Lung (tissue), 12 donors: ENCODE measurements around the gene GAB2. TPM values are rescaled to one million over a fixed set of nuclear protein-coding genes. Genes with fewer than 3 reads are reported as not detected.

Experiments used
- ATAC-seq: fragments of 200-7000 bp; cut with Tn5 transposase; one replicate; pipeline ENCODE4 v1.9.1; 2020; ENCODE audit warnings: moderate number of reproducible peaks; ENCODE audit not compliant: insufficient read depth, low FRiP score
- DNase-seq, 3 donors: peaks; one replicate each; pipeline ENCODE4 v3.0.0-alpha.2; 2013 to 2017
- H3K27ac ChIP-seq, 2 donors: one replicate each; pipeline ENCODE4 v1.5.1; 2013; ENCODE audit warnings: mild to moderate bottlenecking in 2 of 2, moderate library complexity in 2 of 2, control low read depth in 1 of 2, inconsistent platforms in 1 of 2, low read depth in 1 of 2, low read length in 1 of 2
- H3K27me3 ChIP-seq, 3 donors: one replicate each; pipeline ENCODE4 v1.5.1; 2013; ENCODE audit warnings: low read length in 2 of 3; ENCODE audit not compliant: control insufficient read depth in 3 of 3, insufficient read depth in 3 of 3
- H3K36me3 ChIP-seq, 4 donors: one replicate each; pipeline ENCODE4 v1.5.1; 2013; ENCODE audit warnings: low read length in 4 of 4, mild to moderate bottlenecking in 1 of 4, moderate library complexity in 1 of 4; ENCODE audit not compliant: control insufficient read depth in 4 of 4, insufficient read depth in 4 of 4
- H3K4me1 ChIP-seq, 5 donors: one replicate each; pipeline ENCODE4 v1.5.1; 2013; ENCODE audit warnings: low read length in 5 of 5, mild to moderate bottlenecking in 2 of 5, moderate library complexity in 1 of 5; ENCODE audit not compliant: control insufficient read depth in 5 of 5, insufficient read depth in 5 of 5
- H3K4me3 ChIP-seq: one replicate; pipeline ENCODE4 v1.5.1; 2013; ENCODE audit warnings: mild to moderate bottlenecking, control low read depth, moderate library complexity
- H3K9ac ChIP-seq, 2 donors: one replicate each; pipeline ENCODE4 v1.5.1; 2013; ENCODE audit warnings: low read length in 2 of 2, control low read depth in 1 of 2; ENCODE audit not compliant: insufficient read depth in 1 of 2
- H3K9me3 ChIP-seq, 4 donors: one replicate each; pipeline ENCODE4 v1.5.1; 2013; ENCODE audit warnings: low read length in 3 of 4, mild to moderate bottlenecking in 1 of 4, moderate library complexity in 1 of 4; ENCODE audit not compliant: control insufficient read depth in 4 of 4, insufficient read depth in 3 of 4
- WGBS, 2 donors: extraction: QIAGEN DNeasy Blood & Tissue Kit; methylation state at CpG; one replicate each; pipeline ENCODE4 v1.1.7; 2013; 5-methylcytosine and 5-hydroxymethylcytosine counted together
- polyA plus RNA-seq, 2 donors: library from polyadenylated mRNA; stranded (reverse); fragments of 200-250 nt; gene quantifications; one replicate each; pipeline ENCODE4 v1.2.1, GENCODE V29; 2013
- total RNA-seq, 2 donors: library from RNA; depleted of rRNA in 1 of 2; stranded (reverse); fragments of >200 nt in 1 of 2; gene quantifications; one replicate each; pipeline ENCODE4 v1.2.1, GENCODE V29; 2014 to 2021
- TF ChIP-seq, protein P1 (sequence below): IDR thresholded peaks from 2 replicates; pipeline ENCODE4 v1.5.1; 2012; ENCODE audit warnings: mild to moderate bottlenecking; ENCODE audit errors: control extremely low read depth, extremely low read depth
- donor health status: control.
- donor health status: control.
- donor health status: Bipolar disorder and iron deficiency.
- donor health status: healthy.
- donor health status: DM: yes; HTN: yes; CAD: no.

Gene GAB2
- total and polyA plus RNA-seq, 4 donors = 17.8 to 47.9 (median 23.1) TPM

DNA sequence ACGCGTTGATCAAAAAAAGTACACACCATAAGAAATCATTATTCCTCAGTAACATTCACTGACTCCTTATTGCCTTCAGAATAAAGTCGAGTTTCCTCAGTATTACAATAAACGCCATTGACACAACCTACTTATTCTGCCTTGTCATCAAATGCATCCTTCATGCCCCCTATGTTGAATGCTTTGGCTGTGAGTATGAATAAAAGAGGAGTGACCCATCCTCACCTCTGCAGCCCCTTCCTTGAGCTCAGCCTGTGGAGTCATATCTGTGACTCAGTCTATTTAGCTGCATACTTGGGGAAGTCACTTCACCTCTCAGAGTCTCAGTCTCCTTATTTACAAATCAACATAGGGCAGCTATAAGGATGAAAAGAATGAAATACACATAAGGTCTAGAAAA lies 163.8 kb downstream of the GAB2 start:
- no peaks in the 10 kb centered on the region for H3K9me3 ChIP-seq
- ATAC-seq (no peak), DNase-seq (no peak)
- 95% methylated on average over 4 of the region's 4 CpGs for WGBS, 2 donors
- H3K27me3 ChIP-seq = no peaks in the 10 kb centered on the region
- no peak overlapping the region for H3K9ac ChIP-seq
- H3K4me1 ChIP-seq = peaks cover 0 to 25% (median 19%) of the 10 kb centered on the region in 5 donors
- H3K27ac ChIP-seq = no peak overlapping the region
- TF ChIP-seq, protein P1, sequence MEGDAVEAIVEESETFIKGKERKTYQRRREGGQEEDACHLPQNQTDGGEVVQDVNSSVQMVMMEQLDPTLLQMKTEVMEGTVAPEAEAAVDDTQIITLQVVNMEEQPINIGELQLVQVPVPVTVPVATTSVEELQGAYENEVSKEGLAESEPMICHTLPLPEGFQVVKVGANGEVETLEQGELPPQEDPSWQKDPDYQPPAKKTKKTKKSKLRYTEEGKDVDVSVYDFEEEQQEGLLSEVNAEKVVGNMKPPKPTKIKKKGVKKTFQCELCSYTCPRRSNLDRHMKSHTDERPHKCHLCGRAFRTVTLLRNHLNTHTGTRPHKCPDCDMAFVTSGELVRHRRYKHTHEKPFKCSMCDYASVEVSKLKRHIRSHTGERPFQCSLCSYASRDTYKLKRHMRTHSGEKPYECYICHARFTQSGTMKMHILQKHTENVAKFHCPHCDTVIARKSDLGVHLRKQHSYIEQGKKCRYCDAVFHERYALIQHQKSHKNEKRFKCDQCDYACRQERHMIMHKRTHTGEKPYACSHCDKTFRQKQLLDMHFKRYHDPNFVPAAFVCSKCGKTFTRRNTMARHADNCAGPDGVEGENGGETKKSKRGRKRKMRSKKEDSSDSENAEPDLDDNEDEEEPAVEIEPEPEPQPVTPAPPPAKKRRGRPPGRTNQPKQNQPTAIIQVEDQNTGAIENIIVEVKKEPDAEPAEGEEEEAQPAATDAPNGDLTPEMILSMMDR = no peak
- peaks cover 0 to 7% (median 2%) of the 10 kb centered on the region in 4 donors for H3K36me3 ChIP-seq
- H3K4me3 ChIP-seq = no peak overlapping the region

GRCh38 chr11:78251083-78251775 lies 166.4 kb downstream of the GAB2 start:
- 27 to 77% methylated on average over 1 of the region's 1 CpG for WGBS, 2 donors
- Histone ChIP-seq H3K9ac (no peak overlapping the region), H3K4me1 (peaks cover 0 to 19% (median 13%) of the 10 kb centered on the region in 5 donors), H3K27ac (peak overlapping the region; percentile 61 to 79), H3K27me3 (no peaks in the 10 kb centered on the region), H3K9me3 (no peaks in the 10 kb centered on the region), H3K36me3 (peaks cover 0 to 14% (median 4%) of the 10 kb centered on the region in 4 donors), H3K4me3 (no peak overlapping the region)
- DNase-seq (peak in 2 of 3 donors; percentile 51 to 69), ATAC-seq (no peak)
- TF ChIP-seq, protein P1 = no peak

DNA sequence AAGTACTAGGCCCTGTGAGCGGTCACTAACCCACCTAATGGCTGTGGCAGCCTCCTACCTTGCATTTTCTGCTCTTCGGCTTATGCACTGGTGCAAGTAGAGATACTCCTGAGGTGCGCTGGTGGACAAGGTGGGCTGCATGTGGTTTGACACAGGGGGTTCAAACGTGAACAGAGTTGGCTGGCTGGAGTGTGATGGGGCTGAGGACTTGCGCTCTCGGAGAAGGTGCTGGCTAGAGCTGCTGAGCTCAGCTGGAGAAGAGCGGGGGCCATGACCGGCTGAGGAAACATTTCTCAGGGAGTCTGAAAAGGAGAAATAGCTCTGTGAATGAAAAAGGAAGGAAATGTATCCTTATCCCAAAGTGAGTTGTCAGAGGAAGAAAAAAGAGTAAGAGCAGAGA lies 167.5 kb downstream of the GAB2 start:
- Histone ChIP-seq H3K9me3 (no peaks in the 10 kb centered on the region), H3K36me3 (peaks cover 0 to 14% (median 4%) of the 10 kb centered on the region in 4 donors), H3K4me3 (no peak overlapping the region), H3K27me3 (no peaks in the 10 kb centered on the region), H3K9ac (no peak overlapping the region), H3K4me1 (peaks cover 0 to 18% (median 12%) of the 10 kb centered on the region in 5 donors), H3K27ac (no peak overlapping the region)
- ATAC-seq = no peak
- TF ChIP-seq, protein P1 = no peak
- DNase-seq = no peak
- 95% methylated on average over 8 of the region's 8 CpGs for WGBS, 2 donors
